ENCODE measurements around the gene DLEC1. TPM values are rescaled to one million over a fixed set of nuclear protein-coding genes. Genes with fewer than 3 reads are reported as not detected.
A peak's percentile ranks its signal among the peaks of the same experiment; 100 is the strongest.

Gene DLEC1
- total and polyA plus RNA-seq, 9 of the 15 experiments (the other 6 are each of a cell fraction or from before 2014, with no cell fraction given) = 0.07 to 0.08 TPM; not detected in 7

- 84% methylated on average over 7 of the region's 7 CpGs for WGBS (ENCODE audit: insufficient coverage, low coverage, missing lambda C conversion rate)
- intact Hi-C loops (cut with micrococcal nuclease) = no loop called here
- TF ChIP-seq ZBTB7A (IDR thresholded peaks at IDR 0.05; ENCODE audit: borderline replicate concordance, control insufficient read depth, low read depth, low read length) = 0 out of 2 replicates have a peak, but pooled peaks have one; percentile 20
- no peak for TF ChIP-seq ZNF764 (CRISPR knock-in tag; IDR thresholded peaks at IDR 0.05; ENCODE audit: low read depth)
- TF ChIP-seq LEF1 (IDR thresholded peaks at IDR 0.05) = no peak
- TF ChIP-seq TFAM (CRISPR knock-in tag; conservative IDR thresholded peaks at IDR 0.05) = no peak
Measured at GRCh38 chr3:37989821-37990480, 49.1 kb upstream of the DLEC1 start.

DNA sequence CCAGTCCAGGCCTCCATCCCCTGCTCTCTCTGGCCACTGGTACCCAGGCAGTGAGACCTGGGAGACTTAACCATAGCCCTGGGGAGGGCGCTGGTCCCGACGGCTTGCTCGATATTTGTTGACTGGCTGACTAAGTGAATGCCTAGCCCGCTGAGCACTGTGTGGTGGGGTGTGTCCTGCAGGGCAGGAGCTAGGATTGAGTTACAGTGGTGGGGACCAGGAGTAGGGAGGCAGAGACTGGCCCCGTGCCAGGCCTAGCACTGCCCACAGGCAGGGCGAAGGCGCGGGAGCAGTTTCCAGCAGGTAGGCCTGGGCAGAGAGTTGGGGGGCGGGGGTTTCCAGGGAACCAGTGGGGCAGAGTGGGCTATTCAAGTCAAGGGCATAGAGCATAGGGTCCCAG lies 48.5 kb upstream of the DLEC1 start, which contains the start of gene VILL:
VILL (plus strand) TSS at position 260 of the 400 bp plus-strand sequence. CDS start 2,887 bp downstream, outside the sequence.
- ATAC-seq (no peak), FAIRE-seq (no peak), DNase-seq (ENCODE audit: extremely low read depth in 1 of 4, low spot score in 3 of 4) (no peak)
- Histone ChIP-seq H4K20me1 (replicated peaks; ENCODE audit: control insufficient read depth, insufficient read depth, low read length) (no peaks in the 10 kb centered on the region), H3K36me3 (ENCODE audit: control insufficient read depth, insufficient read depth, low read length) (peaks cover 5% of the 10 kb centered on the region), H3K4me2 (ENCODE audit: insufficient read depth, low read length) (no peak within 1 kb of the TSS), H3K9me3 (replicated peaks; ENCODE audit: control insufficient read depth, insufficient read depth, low read depth, low read length) (no peaks in the 10 kb centered on the region), H3K4me1 (replicated peaks in 1 of 2; ENCODE audit: control insufficient read depth in 2 of 2, insufficient read depth in 2 of 2, low read length in 2 of 2) (peaks cover 60 to 78% of the 10 kb centered on the region in 2 experiments), H2AFZ (ENCODE audit: low read depth, low read length) (peak within 1 kb of the TSS; percentile 47; the same call in 1 of the 2 replicates), H3K27ac (ENCODE audit: extremely low read depth, low read depth, low read length) (no peak within 1 kb of the TSS; the same call in 2 of the 3 replicates), H3K9ac (ENCODE audit: insufficient read depth in 1 of 2, low read depth in 2 of 2, low read length in 2 of 2) (peak within 1 kb of the TSS in 1 of 2 experiments; percentile 80; a peak in 2 of 4 replicates), H3K4me3 (no peak within 1 kb of the TSS), H3K79me2 (ENCODE audit: control insufficient read depth, insufficient read depth, low read length) (peaks cover 13% of the 10 kb centered on the region), H3K9me1 (ENCODE audit: control insufficient read depth, insufficient read depth, low read length) (no peaks in the 10 kb centered on the region), H3K27me3 (ENCODE audit: control insufficient read depth in 2 of 2, insufficient read depth in 2 of 2, low read length in 2 of 2) (no peaks in the 10 kb centered on the region)
- 81% methylated on average over 9 of the region's 10 CpGs for WGBS (ENCODE audit: insufficient coverage, low coverage, missing lambda C conversion rate)
- no TSS peak for BruUV-seq (replicated peaks)
- ChIA-PET CTCF (ENCODE audit: low intra/inter-chr PET ratio) (no interaction called here), POLR2A (interaction anchor here (1.9 kb wide), 1 partner anchor 17 kb away, joined by 5 read pairs; no protein-coding TSS in a partner anchor)
- intact Hi-C loops (cut with micrococcal nuclease) (no loop called here), in situ Hi-C loops (cut with MboI) (no loop called here)
- TF ChIP-seq ZBTB33 (CRISPR knock-in tag; IDR thresholded peaks at IDR 0.05) (peak; percentile 68; the same call in 1 of the 2 replicates), NFIC (IDR thresholded peaks at IDR 0.05) (peak; percentile 70), BDP1 (IDR thresholded peaks at IDR 0.05; ENCODE audit: insufficient read depth, insufficient read length) (no peak), HNRNPLL (IDR thresholded peaks at IDR 0.05; ENCODE audit: low read depth, low read length, poor library complexity, severe bottlenecking) (no peak), ETS2 (tag; IDR thresholded peaks at IDR 0.05; ENCODE audit: borderline replicate concordance, poor library complexity, severe bottlenecking) (no peak), TARDBP (IDR thresholded peaks at IDR 0.05) (no peak), RBM25 (IDR thresholded peaks at IDR 0.05; ENCODE audit: low read depth, low read length, severe bottlenecking) (no peak), ZFP36 (IDR thresholded peaks at IDR 0.05; ENCODE audit: low read depth, low read length, partially characterized antibody) (no peak)

More at GRCh38 chr3:37989821-37990480, 49.1 kb upstream of the DLEC1 start:
- ATAC-seq (no peak), FAIRE-seq (no peak), DNase-seq (ENCODE audit: extremely low read depth in 1 of 4, low spot score in 3 of 4) (no peak)
- peaks cover 8% of the 10 kb centered on the region for H3K79me2 ChIP-seq (ENCODE audit: control insufficient read depth, insufficient read depth, low read length)
- CTCF ChIA-PET (ENCODE audit: low intra/inter-chr PET ratio) = no interaction called here
- H3K27me3 ChIP-seq (ENCODE audit: control insufficient read depth in 2 of 2, insufficient read depth in 2 of 2, low read length in 2 of 2) = no peaks in the 10 kb centered on the region
- peaks cover 60 to 78% of the 10 kb centered on the region in 2 experiments for H3K4me1 ChIP-seq (replicated peaks in 1 of 2; ENCODE audit: control insufficient read depth in 2 of 2, insufficient read depth in 2 of 2, low read length in 2 of 2)
- no peaks in the 10 kb centered on the region for H3K9me1 ChIP-seq (ENCODE audit: control insufficient read depth, insufficient read depth, low read length)
- no peak overlapping the region for H2AFZ ChIP-seq (ENCODE audit: low read depth, low read length)
- BruUV-seq (replicated peaks) = no TSS peak
- H3K4me2 ChIP-seq (ENCODE audit: insufficient read depth, low read length) = no peak overlapping the region
- no peak overlapping the region for H3K4me3 ChIP-seq
- no peak overlapping the region; the same call in 2 of the 3 replicates for H3K27ac ChIP-seq (ENCODE audit: extremely low read depth, low read depth, low read length)
- H4K20me1 ChIP-seq (replicated peaks; ENCODE audit: control insufficient read depth, insufficient read depth, low read length) = no peaks in the 10 kb centered on the region
- POLR2A ChIA-PET = interaction anchor here (1.9 kb wide), 1 partner anchor 17 kb away, joined by 5 read pairs; no protein-coding TSS in a partner anchor
- no peaks in the 10 kb centered on the region for H3K9me3 ChIP-seq (replicated peaks; ENCODE audit: control insufficient read depth, insufficient read depth, low read depth, low read length)
- H3K36me3 ChIP-seq (ENCODE audit: control insufficient read depth, insufficient read depth, low read length) = no peaks in the 10 kb centered on the region
- in situ Hi-C loops (cut with MboI) = no loop called here
- H3K9ac ChIP-seq (ENCODE audit: insufficient read depth in 1 of 2, low read depth in 2 of 2, low read length in 2 of 2) = peak overlapping the region in 1 of 2 experiments; percentile 54; a peak in 2 of 4 replicates
